BLaER1 treated with 17β-estradiol and CSF1 and Interleukin-3, amounts not matched to agents 10 nM and 100 nM (cell line): ENCODE data around the gene NCAM2.

Experiments
- H3K27ac ChIP-seq, 11 experiments: shearing (Covaris generic); formaldehyde crosslinking; 2 replicates each; pipeline ENCODE4 v1.8.1; 2022
- H3K27me3 ChIP-seq, 11 experiments: shearing (Covaris generic); formaldehyde crosslinking; 2 replicates each; pipeline ENCODE4 v1.8.1; 2022
- H3K36me3 ChIP-seq, 11 experiments: shearing (Covaris generic); formaldehyde crosslinking; 2 replicates each; pipeline ENCODE4 v1.8.1; 2022
- H3K4me1 ChIP-seq, 10 experiments: shearing (Covaris generic); formaldehyde crosslinking; 2 replicates each; pipeline ENCODE4 v1.8.1; 2022
- H3K4me2 ChIP-seq, 11 experiments: shearing (Covaris generic); formaldehyde crosslinking; 2 replicates each; pipeline ENCODE4 v1.8.1; 2022
- H3K4me3 ChIP-seq, 10 experiments: shearing (Covaris generic); formaldehyde crosslinking; 2 replicates each; pipeline ENCODE4 v1.8.1; 2022
- H3K9ac ChIP-seq, 11 experiments: shearing (Covaris generic); formaldehyde crosslinking; 2 replicates each; pipeline ENCODE4 v1.8.1; 2022
- H3K9me3 ChIP-seq, 11 experiments: shearing (Covaris generic); formaldehyde crosslinking; replicated peaks in 1 of 11; 2 replicates each; pipeline ENCODE4 v1.8.1; 2022
- H4K20me1 ChIP-seq, 11 experiments: shearing (Covaris generic); formaldehyde crosslinking; 2 replicates each; pipeline ENCODE4 v1.8.1; 2022
- Cebpa-rat ChIP-seq, 11 experiments: shearing (Covaris generic); IDR thresholded peaks; 2 replicates each; pipeline ENCODE4 v1.8.1; 2022

NCAM2 gene

GRCh38 chr21:21283810-21284209 is 285.6 kb downstream of the NCAM2 start:
- Histone ChIP-seq H3K9me3 (no peaks in the 10 kb centered on the region), H3K4me1 (no peaks in the 10 kb centered on the region), H4K20me1 (no peaks in the 10 kb centered on the region), H3K36me3 (no peaks in the 10 kb centered on the region), H3K4me3 (no peak overlapping the region), H3K27ac (no peak overlapping the region), H3K9ac (no peak overlapping the region), H3K4me2 (no peak overlapping the region), H3K27me3 (no peaks in the 10 kb centered on the region)
- no peak for TF ChIP-seq Cebpa-rat (IDR thresholded peaks at IDR 0.05)

GRCh38 chr21:21286170-21286798 is 288.1 kb downstream of the NCAM2 start:
- Histone ChIP-seq H4K20me1 (no peaks in the 10 kb centered on the region), H3K36me3 (no peaks in the 10 kb centered on the region), H3K4me3 (no peak overlapping the region), H3K27ac (no peak overlapping the region), H3K9ac (no peak overlapping the region), H3K4me1 (no peaks in the 10 kb centered on the region), H3K9me3 (no peaks in the 10 kb centered on the region), H3K27me3 (no peaks in the 10 kb centered on the region), H3K4me2 (no peak overlapping the region)
- TF ChIP-seq Cebpa-rat (IDR thresholded peaks at IDR 0.05) = no peak

GRCh38 chr21:21290751-21291150 is 292.5 kb downstream of the NCAM2 start:
- H4K20me1 ChIP-seq = no peaks in the 10 kb centered on the region
- H3K9ac ChIP-seq = no peak overlapping the region
- no peak for TF ChIP-seq Cebpa-rat (IDR thresholded peaks at IDR 0.05)
- no peaks in the 10 kb centered on the region for H3K9me3 ChIP-seq
- H3K27me3 ChIP-seq = no peaks in the 10 kb centered on the region
- H3K27ac ChIP-seq = no peak overlapping the region
- no peak overlapping the region for H3K4me3 ChIP-seq
- no peaks in the 10 kb centered on the region for H3K4me1 ChIP-seq
- no peak overlapping the region for H3K4me2 ChIP-seq
- no peaks in the 10 kb centered on the region for H3K36me3 ChIP-seq

- no peak for TF ChIP-seq Cebpa-rat (IDR thresholded peaks at IDR 0.05)
- H3K27ac ChIP-seq = no peak overlapping the region
These were observed 293.8 kb downstream of the NCAM2 start for GRCh38 chr21:21291883-21292569.

GRCh38 chr21:21295303-21295702 is 297.1 kb downstream of the NCAM2 start:
- Histone ChIP-seq H4K20me1 (no peaks in the 10 kb centered on the region), H3K4me3 (no peak overlapping the region), H3K4me1 (no peaks in the 10 kb centered on the region), H3K9ac (no peak overlapping the region), H3K27ac (no peak overlapping the region), H3K36me3 (no peaks in the 10 kb centered on the region), H3K27me3 (no peaks in the 10 kb centered on the region), H3K4me2 (no peak overlapping the region), H3K9me3 (no peaks in the 10 kb centered on the region)
- no peak for TF ChIP-seq Cebpa-rat (IDR thresholded peaks at IDR 0.05)

More at GRCh38 chr21:21291883-21292569, 293.8 kb downstream of the NCAM2 start:
- Histone ChIP-seq H3K9ac (no peak overlapping the region), H4K20me1 (no peaks in the 10 kb centered on the region), H3K9me3 (no peaks in the 10 kb centered on the region), H3K4me3 (no peak overlapping the region), H3K4me1 (no peaks in the 10 kb centered on the region), H3K4me2 (no peak overlapping the region), H3K36me3 (no peaks in the 10 kb centered on the region), H3K27me3 (no peaks in the 10 kb centered on the region)

GRCh38 chr21:21297211-21297610 is 299.0 kb downstream of the NCAM2 start:
- no peak overlapping the region for H3K4me3 ChIP-seq
- no peaks in the 10 kb centered on the region for H3K9me3 ChIP-seq
- no peaks in the 10 kb centered on the region for H3K27me3 ChIP-seq
- H3K4me1 ChIP-seq = no peaks in the 10 kb centered on the region
- no peaks in the 10 kb centered on the region for H3K36me3 ChIP-seq
- no peak overlapping the region for H3K4me2 ChIP-seq
- H3K9ac ChIP-seq = no peak overlapping the region
- no peak overlapping the region for H3K27ac ChIP-seq
- no peak for TF ChIP-seq Cebpa-rat (IDR thresholded peaks at IDR 0.05)
- H4K20me1 ChIP-seq = no peaks in the 10 kb centered on the region

GRCh38 chr21:21301013-21301412 is 302.8 kb downstream of the NCAM2 start:
- H3K27ac ChIP-seq = no peak overlapping the region
- H3K9me3 ChIP-seq = no peaks in the 10 kb centered on the region
- H3K4me3 ChIP-seq = no peak overlapping the region
- no peaks in the 10 kb centered on the region for H3K27me3 ChIP-seq
- H3K4me2 ChIP-seq = no peak overlapping the region
- no peak overlapping the region for H3K9ac ChIP-seq
- no peaks in the 10 kb centered on the region for H3K36me3 ChIP-seq
- no peak for TF ChIP-seq Cebpa-rat (IDR thresholded peaks at IDR 0.05)
- H3K4me1 ChIP-seq = no peaks in the 10 kb centered on the region
- H4K20me1 ChIP-seq = no peaks in the 10 kb centered on the region

GRCh38 chr21:21309510-21309909 is 311.3 kb downstream of the NCAM2 start:
- Histone ChIP-seq H3K4me1 (no peaks in the 10 kb centered on the region), H3K36me3 (no peaks in the 10 kb centered on the region), H3K9ac (no peak overlapping the region), H3K9me3 (no peaks in the 10 kb centered on the region), H3K27me3 (no peaks in the 10 kb centered on the region), H3K4me2 (no peak overlapping the region), H4K20me1 (no peaks in the 10 kb centered on the region), H3K4me3 (no peak overlapping the region), H3K27ac (no peak overlapping the region)
- TF ChIP-seq Cebpa-rat (IDR thresholded peaks at IDR 0.05) = no peak

- no peak for TF ChIP-seq Cebpa-rat (IDR thresholded peaks at IDR 0.05)
- no peaks in the 10 kb centered on the region for H3K9me3 ChIP-seq
- H3K27me3 ChIP-seq = no peaks in the 10 kb centered on the region
- H4K20me1 ChIP-seq = no peaks in the 10 kb centered on the region
- no peak overlapping the region for H3K4me3 ChIP-seq
- no peak overlapping the region for H3K27ac ChIP-seq
- H3K4me2 ChIP-seq = no peak overlapping the region
- no peaks in the 10 kb centered on the region for H3K4me1 ChIP-seq
- H3K36me3 ChIP-seq = no peaks in the 10 kb centered on the region
- no peak overlapping the region for H3K9ac ChIP-seq
These were observed 326.1 kb downstream of the NCAM2 start for GRCh38 chr21:21324297-21324696.

- Histone ChIP-seq H3K36me3 (no peaks in the 10 kb centered on the region), H3K27ac (no peak overlapping the region), H4K20me1 (no peaks in the 10 kb centered on the region), H3K4me2 (no peak overlapping the region), H3K4me3 (no peak overlapping the region), H3K27me3 (no peaks in the 10 kb centered on the region), H3K9me3 (no peaks in the 10 kb centered on the region), H3K9ac (no peak overlapping the region), H3K4me1 (no peaks in the 10 kb centered on the region)
- TF ChIP-seq Cebpa-rat (IDR thresholded peaks at IDR 0.05) = no peak
These were observed 334.3 kb downstream of the NCAM2 start for GRCh38 chr21:21332492-21332891.
